H1 (cell line): Measurements from ENCODE around the gene GTF2IRD1. TPM values are rescaled to one million over a fixed set of nuclear protein-coding genes. Genes with fewer than 3 reads are reported as not detected.

Experiments
- CTCF ChIA-PET: fragments of 300-600 bp; sonication (Branson Sonifier 250); formaldehyde crosslinking; loops from one replicate; lab custom pipeline; 2021; ENCODE audit not compliant: partially characterized antibody; lab: Charles Lee
- POLR2A ChIA-PET: fragments of 300-600 bp; sonication (Branson Sonifier 250); formaldehyde crosslinking; loops from one replicate; lab custom pipeline; 2021; ENCODE audit warnings: inconsistent platforms; ENCODE audit not compliant: partially characterized antibody; lab: Charles Lee
- DNase-seq, 2 experiments: peaks; one replicate each; pipeline versions ENCODE4 v3.0.0 to v3.0.0-alpha.2; 2010 to 2022; ENCODE audit warnings: low spot score in 2 of 2, low read depth in 1 of 2, mixed read lengths in 1 of 2
- FAIRE-seq: peaks from 2 replicates; lab custom pipeline; 2011; peaks lifted over from hg19 to GRCh38; lab: Jason Lieb, UNC
- H2AFZ ChIP-seq: 2 replicates; pipeline ENCODE4 v1.8.1; 2012; ENCODE audit warnings: low read length, inconsistent platforms
- H2AK5ac ChIP-seq: 2 replicates; pipeline ENCODE4 v1.6.1; 2013; ENCODE audit warnings: low read depth, low read length
- H2BK120ac ChIP-seq: replicated peaks from 2 replicates; pipeline ENCODE3; 2013; ENCODE audit warnings: low read depth, low read length, inconsistent platforms
- H2BK12ac ChIP-seq: 2 replicates; pipeline ENCODE4 v1.6.1; 2013; ENCODE audit warnings: low read depth, low read length
- H2BK15ac ChIP-seq: 2 replicates; pipeline ENCODE4 v1.6.1; 2013; ENCODE audit warnings: low read length
- H2BK20ac ChIP-seq: 2 replicates; pipeline ENCODE4 v1.6.1; 2013; ENCODE audit warnings: low read length
- H2BK5ac ChIP-seq: 2 replicates; pipeline ENCODE4 v1.6.1; 2013; ENCODE audit warnings: low read depth, low read length
- H3K14ac ChIP-seq: 2 replicates; pipeline ENCODE4 v1.6.1; 2013; ENCODE audit warnings: inconsistent platforms; ENCODE audit not compliant: insufficient read length
- H3K18ac ChIP-seq: 2 replicates; pipeline ENCODE4 v1.6.1; 2013; ENCODE audit warnings: low read length; ENCODE audit errors: extremely low read depth
- H3K23ac ChIP-seq: 2 replicates; pipeline ENCODE4 v1.6.1; 2013; ENCODE audit warnings: inconsistent platforms; ENCODE audit not compliant: insufficient read length
- H3K23me2 ChIP-seq: 2 replicates; pipeline ENCODE4 v1.6.1; 2013; ENCODE audit warnings: low read depth, low read length
- H3K27ac ChIP-seq: 2 replicates; pipeline ENCODE4 v1.6.1; 2011; ENCODE audit warnings: low read depth, low read length, inconsistent platforms
- H3K27me3 ChIP-seq, 4 experiments: replicated peaks in 1 of 4; 1 replicate in 1 of 4; 2 replicates in 3 of 4; pipeline versions ENCODE4 v1.6.1 to v1.8.1; 2011 to 2013; ENCODE audit warnings: low read length in 3 of 4, mild to moderate bottlenecking in 3 of 4, inconsistent platforms in 2 of 4, mixed read lengths in 2 of 4, moderate library complexity in 1 of 4; ENCODE audit not compliant: control insufficient read depth in 3 of 4, insufficient read depth in 3 of 4; ENCODE audit errors: extremely low read depth in 1 of 4
- H3K36me3 ChIP-seq, 4 experiments: 2 replicates each; pipeline versions ENCODE4 v1.6.1 to v1.8.1; 2011 to 2013; ENCODE audit warnings: mild to moderate bottlenecking in 4 of 4, low read length in 3 of 4, moderate library complexity in 2 of 4, control low read depth in 1 of 4, inconsistent platforms in 1 of 4; ENCODE audit not compliant: insufficient read depth in 4 of 4, control insufficient read depth in 2 of 4
- H3K4ac ChIP-seq: replicated peaks from 2 replicates; pipeline ENCODE3; 2013; ENCODE audit warnings: low read length, low read depth, mixed read lengths, inconsistent platforms; ENCODE audit not compliant: insufficient read length
- H3K4me1 ChIP-seq, 4 experiments: replicated peaks in 1 of 4; 1 replicate in 1 of 4; 2 replicates in 3 of 4; pipeline versions ENCODE4 v1.6.1 to v1.8.1; 2011 to 2013; ENCODE audit warnings: low read length in 3 of 4, inconsistent platforms in 2 of 4, mixed read lengths in 1 of 4; ENCODE audit not compliant: insufficient read depth in 4 of 4, control insufficient read depth in 3 of 4
- H3K4me2 ChIP-seq, 2 experiments: 2 replicates each; pipeline versions ENCODE4 v1.6.1 to v1.8.1; 2011 to 2013; ENCODE audit warnings: low read depth in 2 of 2, low read length in 2 of 2, control low read depth in 1 of 2, inconsistent platforms in 1 of 2, mild to moderate bottlenecking in 1 of 2; ENCODE audit not compliant: insufficient read depth in 1 of 2
- H3K4me3 ChIP-seq, 4 experiments: fragments of 200-600, 300-600 bp in 1 of 4; sonication (generic), shearing (Covaris generic), sonication (Bioruptor Twin) in 1 of 4; 2 replicates each; pipeline versions ENCODE4 v1.5.1 to v1.8.1; 2011 to 2016; ENCODE audit warnings: low read length in 4 of 4, low read depth in 3 of 4, control low read depth in 2 of 4, inconsistent platforms in 2 of 4, mild to moderate bottlenecking in 2 of 4, mixed read lengths in 1 of 4, moderate library complexity in 1 of 4; ENCODE audit not compliant: insufficient read depth in 2 of 4; ENCODE audit errors: extremely low read depth in 1 of 4
- H3K56ac ChIP-seq: replicated peaks from 2 replicates; pipeline ENCODE3; 2013; ENCODE audit warnings: low read depth, mild to moderate bottlenecking, mixed read lengths, low read length, inconsistent platforms; ENCODE audit not compliant: insufficient read length
- H3K79me1 ChIP-seq: 2 replicates; pipeline ENCODE4 v1.6.1; 2013; ENCODE audit warnings: low read depth, low read length, control low read depth
- H3K79me2 ChIP-seq, 2 experiments: 2 replicates each; pipeline versions ENCODE4 v1.6.1 to v1.8.1; 2012 to 2013; ENCODE audit warnings: low read length in 2 of 2, mild to moderate bottlenecking in 2 of 2, inconsistent platforms in 1 of 2; ENCODE audit not compliant: insufficient read depth in 2 of 2, control insufficient read depth in 1 of 2
- H3K9ac ChIP-seq, 4 experiments: replicated peaks in 1 of 4; 1 replicate in 1 of 4; 2 replicates in 3 of 4; pipeline versions ENCODE4 v1.6.1 to v1.8.1; 2011 to 2013; ENCODE audit warnings: low read depth in 3 of 4, low read length in 3 of 4, control low read depth in 2 of 4, mild to moderate bottlenecking in 2 of 4, moderate library complexity in 2 of 4, inconsistent platforms in 1 of 4; ENCODE audit errors: extremely low read depth in 1 of 4
- H3K9me3 ChIP-seq, 2 experiments: 2 replicates each; pipeline versions ENCODE4 v1.6.1 to v1.8.1; 2012 to 2013; ENCODE audit warnings: mild to moderate bottlenecking in 2 of 2, moderate library complexity in 2 of 2, control low read depth in 1 of 2, inconsistent platforms in 1 of 2, low read depth in 1 of 2, low read length in 1 of 2, mixed read lengths in 1 of 2; ENCODE audit not compliant: insufficient read depth in 2 of 2
- H4K20me1 ChIP-seq, 2 experiments: replicated peaks in 1 of 2; 2 replicates each; pipeline versions ENCODE3 to v1.8.1; 2011 to 2013; ENCODE audit warnings: inconsistent platforms in 2 of 2, low read length in 2 of 2, mild to moderate bottlenecking in 1 of 2; ENCODE audit not compliant: insufficient read depth in 2 of 2, control insufficient read depth in 1 of 2
- H4K5ac ChIP-seq: 2 replicates; pipeline ENCODE4 v1.6.1; 2013; ENCODE audit warnings: low read length, low read depth, mixed read lengths, inconsistent platforms; ENCODE audit not compliant: insufficient read length
- H4K8ac ChIP-seq: 2 replicates; pipeline ENCODE4 v1.8.0; 2013; ENCODE audit warnings: mild to moderate bottlenecking, moderate library complexity, low read length, inconsistent platforms; ENCODE audit not compliant: insufficient read depth; ENCODE audit errors: extremely low read depth
- H4K91ac ChIP-seq: replicated peaks from 2 replicates; pipeline ENCODE3; 2013; ENCODE audit warnings: low read length, mixed read lengths, inconsistent platforms; ENCODE audit not compliant: insufficient read length
- CBX8 ChIP-seq: fragments of 300-800, 300-1000 bp; sonication (generic); IDR thresholded peaks from 2 replicates; pipeline ENCODE4 v1.7.1; 2016; ENCODE audit warnings: low read depth, low read length, borderline replicate concordance
- MAFK ChIP-seq: IDR thresholded peaks from 2 replicates; pipeline ENCODE4 v1.6.1; 2012; ENCODE audit warnings: low read depth, mild to moderate bottlenecking, improper control_type of control experiment, low read length
- NANOG ChIP-seq: IDR thresholded peaks from 2 replicates; pipeline ENCODE4 v1.6.1; 2011; ENCODE audit warnings: low read length, low read depth, mild to moderate bottlenecking, inconsistent platforms; ENCODE audit not compliant: insufficient read depth, poor library complexity, severe bottlenecking
- NRF1 ChIP-seq: IDR thresholded peaks from 2 replicates; pipeline ENCODE4 v1.6.1; 2011; ENCODE audit warnings: mild to moderate bottlenecking, low read depth, low read length, improper control_type of control experiment
- POU5F1 ChIP-seq: IDR thresholded peaks from 2 replicates; pipeline ENCODE4 v1.6.1; 2011; ENCODE audit warnings: low read depth, mild to moderate bottlenecking, low read length, moderate library complexity
- TAF7 ChIP-seq: optimal IDR thresholded peaks from 2 replicates; pipeline ENCODE3; 2011; ENCODE audit warnings: low read depth, mild to moderate bottlenecking, inconsistent platforms, low read length, moderate library complexity, borderline replicate concordance
- TEAD4 ChIP-seq: IDR thresholded peaks from 2 replicates; pipeline ENCODE4 v1.6.1; 2012; ENCODE audit warnings: low read depth, low read length, inconsistent platforms, mixed read lengths
- YY1 ChIP-seq: IDR thresholded peaks from 2 replicates; pipeline ENCODE4 v1.6.1; 2011; ENCODE audit warnings: low read depth, mild to moderate bottlenecking, low read length
- ZNF274 ChIP-seq: IDR thresholded peaks from 2 replicates; pipeline ENCODE4 v1.7.0; 2012; ENCODE audit warnings: low read length, borderline replicate concordance; ENCODE audit errors: extremely low read depth
- WGBS, 2 experiments: shearing (Covaris generic) in 1 of 2; methylation state at CpG; one replicate each; pipeline versions ENCODE4 v1.1.6 to v1.1.7; 2013 to 2015; ENCODE audit warnings: low lambda C conversion rate in 2 of 2, mixed read lengths in 2 of 2, inconsistent platforms in 1 of 2, low coverage in 1 of 2, missing lambda C conversion rate in 1 of 2; ENCODE audit not compliant: insufficient replicate concordance in 2 of 2, insufficient coverage in 1 of 2, insufficient read length in 1 of 2; ENCODE audit errors: extremely low coverage in 1 of 2, missing lambda C conversion rate in 1 of 2; 5-methylcytosine and 5-hydroxymethylcytosine counted together
- polyA plus RNA-seq, 7 experiments: library from polyadenylated mRNA; depleted of rRNA in 3 of 7; stranded (reverse) in 5 of 7; unstranded in 2 of 7; fragments of >200 nt in 5 of 7; fragments of 200-250 nt in 2 of 7; gene quantifications; 1 replicate in 5 of 7; 2 replicates in 1 of 7; 4 replicates in 1 of 7; pipeline versions ENCODE4 v1.2.1 to v1.2.3, GENCODE V29; 2011 to 2013; ENCODE audit warnings: missing spikeins in 2 of 7, mixed read lengths in 2 of 7
- total RNA-seq: library from RNA; stranded (reverse); fragmentation: NEBNext Ultra II Directional; extraction: Animal tissue kit (Norgen Biotek cat#: 25700); gene quantifications from 2 replicates; pipeline ENCODE4 v1.2.1, GENCODE V29; 2021
- TF ChIP-seq, protein P1 (sequence below), 3 experiments: IDR thresholded peaks; 1 replicate in 2 of 3; 2 replicates in 1 of 3; pipeline versions ENCODE4 v1.5.1 to v1.6.1; 2011; ENCODE audit warnings: low read length in 3 of 3, mild to moderate bottlenecking in 3 of 3, inconsistent platforms in 2 of 3, low read depth in 1 of 3, moderate library complexity in 1 of 3; ENCODE audit not compliant: insufficient read depth in 1 of 3; ENCODE audit errors: control extremely low read depth in 1 of 3

Gene GTF2IRD1
- total and polyA plus RNA-seq, 2 of the 8 experiments (the other 6 are each of a cell fraction or from before 2014, with no cell fraction given), result 27.4 to 45.4 TPM

DNA sequence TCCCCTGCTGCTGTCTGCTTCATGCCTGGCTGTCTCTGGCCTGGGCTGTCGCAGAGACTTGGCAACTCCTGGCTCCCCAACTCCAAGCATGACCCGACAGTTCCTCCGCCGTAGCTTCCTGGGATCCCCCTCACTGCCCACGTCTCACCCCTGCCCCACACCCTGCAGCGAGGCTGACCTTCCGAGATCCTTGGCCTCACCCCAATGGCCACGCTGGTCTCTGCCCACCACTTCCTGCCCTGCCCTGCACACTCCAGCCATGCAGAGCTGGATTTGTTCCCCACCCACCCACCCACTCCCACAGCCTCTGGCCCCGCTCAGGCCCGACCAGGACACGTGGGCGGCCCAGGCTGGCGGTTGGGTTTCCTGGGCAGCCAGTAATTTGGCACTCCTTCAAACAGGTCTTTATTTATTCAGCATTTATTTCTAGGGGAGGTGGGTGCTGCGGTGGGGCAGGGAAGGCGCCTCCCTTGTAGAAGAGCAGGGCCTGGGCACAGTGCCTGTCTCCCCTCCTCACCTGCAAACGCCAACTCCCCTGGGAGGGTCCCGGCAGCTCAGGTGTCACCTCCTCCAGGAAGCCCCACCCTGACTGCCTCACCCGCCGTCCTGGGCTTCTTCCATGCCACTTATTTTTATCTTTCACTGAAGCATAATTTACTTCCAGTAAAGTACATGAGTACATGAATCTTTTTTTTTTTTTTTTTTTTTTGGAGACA is 25.5 kb downstream of the GTF2IRD1 start:
- H3K23me2 ChIP-seq, result no peaks in the 10 kb centered on the region
- 97% methylated on average over 9 of the region's 19 CpGs; no CpG with 5 or more reads in 1 of the 2 experiments for WGBS, 2 experiments
- H4K8ac ChIP-seq, result no peak overlapping the region
- H3K9ac ChIP-seq, result no peak overlapping the region
- no peak overlapping the region for H3K4ac ChIP-seq
- H3K18ac ChIP-seq, result no peak overlapping the region
- no peak overlapping the region for H3K4me3 ChIP-seq
- DNase-seq, result no peak
- no peak overlapping the region for H2AFZ ChIP-seq
- no peak overlapping the region; a peak in 1 of 4 replicates for H3K4me2 ChIP-seq
- H3K79me2 ChIP-seq, result peaks cover 8 to 61% of the 10 kb centered on the region in 2 experiments; a peak in 3 of 4 replicates
- H2AK5ac ChIP-seq, result no peak overlapping the region
- no peak for FAIRE-seq
- H2BK12ac ChIP-seq, result no peak overlapping the region
- H3K14ac ChIP-seq, result no peak overlapping the region
- no peaks in the 10 kb centered on the region for H3K36me3 ChIP-seq
- peaks cover 8 to 21% of the 10 kb centered on the region in 2 experiments for H4K20me1 ChIP-seq
- H2BK20ac ChIP-seq, result no peak overlapping the region
- H4K91ac ChIP-seq, result no peak overlapping the region
- H3K4me1 ChIP-seq, result peaks cover 3 to 17% (median 10%) of the 10 kb centered on the region in 4 experiments; a peak in 5 of 7 replicates
- H2BK15ac ChIP-seq, result no peak overlapping the region
- H2BK120ac ChIP-seq, result no peak overlapping the region
- no peak overlapping the region for H4K5ac ChIP-seq
- CTCF ChIA-PET, result interaction anchor here (0.6 to 2.8 kb wide), 8 partner anchors 12 to 88 kb away, joined by 3 to 16 read pairs (median 6); no protein-coding TSS in a partner anchor
- H3K27ac ChIP-seq, result no peak overlapping the region
- H3K56ac ChIP-seq, result no peak overlapping the region
- peak overlapping the region; percentile 35; the same call in 1 of the 2 replicates for H2BK5ac ChIP-seq
- POLR2A ChIA-PET, result interaction anchor here (0.6 to 1.8 kb wide), 5 partner anchors 15 to 25 kb away, joined by 3 to 4 read pairs (median 3); partner anchors contain the start of gene GTF2IRD1
- no peaks in the 10 kb centered on the region for H3K9me3 ChIP-seq
- no peaks in the 10 kb centered on the region for H3K27me3 ChIP-seq
- peaks cover 29% of the 10 kb centered on the region for H3K79me1 ChIP-seq
- no peak overlapping the region for H3K23ac ChIP-seq
- TF ChIP-seq, protein P1, sequence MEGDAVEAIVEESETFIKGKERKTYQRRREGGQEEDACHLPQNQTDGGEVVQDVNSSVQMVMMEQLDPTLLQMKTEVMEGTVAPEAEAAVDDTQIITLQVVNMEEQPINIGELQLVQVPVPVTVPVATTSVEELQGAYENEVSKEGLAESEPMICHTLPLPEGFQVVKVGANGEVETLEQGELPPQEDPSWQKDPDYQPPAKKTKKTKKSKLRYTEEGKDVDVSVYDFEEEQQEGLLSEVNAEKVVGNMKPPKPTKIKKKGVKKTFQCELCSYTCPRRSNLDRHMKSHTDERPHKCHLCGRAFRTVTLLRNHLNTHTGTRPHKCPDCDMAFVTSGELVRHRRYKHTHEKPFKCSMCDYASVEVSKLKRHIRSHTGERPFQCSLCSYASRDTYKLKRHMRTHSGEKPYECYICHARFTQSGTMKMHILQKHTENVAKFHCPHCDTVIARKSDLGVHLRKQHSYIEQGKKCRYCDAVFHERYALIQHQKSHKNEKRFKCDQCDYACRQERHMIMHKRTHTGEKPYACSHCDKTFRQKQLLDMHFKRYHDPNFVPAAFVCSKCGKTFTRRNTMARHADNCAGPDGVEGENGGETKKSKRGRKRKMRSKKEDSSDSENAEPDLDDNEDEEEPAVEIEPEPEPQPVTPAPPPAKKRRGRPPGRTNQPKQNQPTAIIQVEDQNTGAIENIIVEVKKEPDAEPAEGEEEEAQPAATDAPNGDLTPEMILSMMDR (IDR thresholded peaks at IDR 0.05; ENCODE audit: control extremely low read depth in 1 of 3, insufficient read depth in 1 of 3, low read depth in 1 of 3, low read length in 3 of 3), result no peak
- TF ChIP-seq POU5F1 (no peak), MAFK (no peak), TEAD4 (no peak), ZNF274 (no peak), NANOG (no peak), YY1 (no peak), TAF7 (no peak), NRF1 (no peak), CBX8 (no peak)
